ENCODE results near the gene ASF1B. TPM values are rescaled to one million over a fixed set of nuclear protein-coding genes. Genes with fewer than 3 reads are reported as not detected.

Gene ASF1B
- total and polyA plus RNA-seq, 7 donors: 0.20 to 6.0 (median 0.93) TPM; not detected in 1

- intact Hi-C loops (cut with DNase I): no loop called here
- Histone ChIP-seq H3K27ac (no peak overlapping the region), H3K4me3 (no peak overlapping the region)
Observed at GRCh38 chr19:14165990-14166830, 29.8 kb upstream of the ASF1B start.

GRCh38 chr19:14164724-14165493 lies 28.5 kb upstream of the ASF1B start:
- peaks cover 3% of the 10 kb centered on the region for H3K4me1 ChIP-seq
- ATAC-seq (no peak), DNase-seq (no peak)
- H3K36me3 ChIP-seq (ENCODE audit: insufficient read depth in 1 of 2, low read depth in 1 of 2): no peaks in the 10 kb centered on the region
- intact Hi-C loops (cut with DNase I): no loop called here
- H3K9me3 ChIP-seq: no peaks in the 10 kb centered on the region
- H3K27ac ChIP-seq: no peak overlapping the region
- TF ChIP-seq, protein P1, sequence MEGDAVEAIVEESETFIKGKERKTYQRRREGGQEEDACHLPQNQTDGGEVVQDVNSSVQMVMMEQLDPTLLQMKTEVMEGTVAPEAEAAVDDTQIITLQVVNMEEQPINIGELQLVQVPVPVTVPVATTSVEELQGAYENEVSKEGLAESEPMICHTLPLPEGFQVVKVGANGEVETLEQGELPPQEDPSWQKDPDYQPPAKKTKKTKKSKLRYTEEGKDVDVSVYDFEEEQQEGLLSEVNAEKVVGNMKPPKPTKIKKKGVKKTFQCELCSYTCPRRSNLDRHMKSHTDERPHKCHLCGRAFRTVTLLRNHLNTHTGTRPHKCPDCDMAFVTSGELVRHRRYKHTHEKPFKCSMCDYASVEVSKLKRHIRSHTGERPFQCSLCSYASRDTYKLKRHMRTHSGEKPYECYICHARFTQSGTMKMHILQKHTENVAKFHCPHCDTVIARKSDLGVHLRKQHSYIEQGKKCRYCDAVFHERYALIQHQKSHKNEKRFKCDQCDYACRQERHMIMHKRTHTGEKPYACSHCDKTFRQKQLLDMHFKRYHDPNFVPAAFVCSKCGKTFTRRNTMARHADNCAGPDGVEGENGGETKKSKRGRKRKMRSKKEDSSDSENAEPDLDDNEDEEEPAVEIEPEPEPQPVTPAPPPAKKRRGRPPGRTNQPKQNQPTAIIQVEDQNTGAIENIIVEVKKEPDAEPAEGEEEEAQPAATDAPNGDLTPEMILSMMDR (IDR thresholded peaks at IDR 0.05): no peak
- 62 to 76% (median 64%) methylated on average over 12 to 16 of the region's 16 CpGs for WGBS, 3 donors
- peaks cover 0 to 27% (median 4%) of the 10 kb centered on the region in 3 donors for H3K27me3 ChIP-seq (ENCODE audit: insufficient read depth in 3 of 3, low read length in 2 of 3)
- H3K4me3 ChIP-seq: no peak overlapping the region

More at GRCh38 chr19:14165990-14166830, 29.8 kb upstream of the ASF1B start:
- H3K27me3 ChIP-seq (ENCODE audit: insufficient read depth in 3 of 3, low read length in 2 of 3): peaks cover 0 to 27% (median 4%) of the 10 kb centered on the region in 3 donors
- DNase-seq (no peak), ATAC-seq (no peak)
- TF ChIP-seq, protein P1 (IDR thresholded peaks at IDR 0.05): no peak
- WGBS, 3 donors: 40 to 51% (median 41%) methylated on average over 19 to 20 of the region's 20 CpGs
- H3K9me3 ChIP-seq: no peaks in the 10 kb centered on the region
- no peaks in the 10 kb centered on the region for H3K36me3 ChIP-seq (ENCODE audit: insufficient read depth in 1 of 2, low read depth in 1 of 2)
- H3K4me1 ChIP-seq: peaks cover 3% of the 10 kb centered on the region

- 60 to 67% (median 62%) methylated on average over 11 of the region's 11 CpGs for WGBS, 3 donors
- TF ChIP-seq, protein P1 (IDR thresholded peaks at IDR 0.05): no peak
- Histone ChIP-seq H3K4me3 (no peak overlapping the region), H3K27ac (no peak overlapping the region), H3K9me3 (no peaks in the 10 kb centered on the region), H3K4me1 (peaks cover 3% of the 10 kb centered on the region), H3K36me3 (ENCODE audit: insufficient read depth in 1 of 2, low read depth in 1 of 2) (no peaks in the 10 kb centered on the region), H3K27me3 (ENCODE audit: insufficient read depth in 3 of 3, low read length in 2 of 3) (peaks cover 0 to 27% (median 4%) of the 10 kb centered on the region in 3 donors)
- ATAC-seq (no peak), DNase-seq (no peak)
- intact Hi-C loops (cut with DNase I): no loop called here
Observed at GRCh38 chr19:14164082-14164481, 27.7 kb upstream of the ASF1B start.

DNA sequence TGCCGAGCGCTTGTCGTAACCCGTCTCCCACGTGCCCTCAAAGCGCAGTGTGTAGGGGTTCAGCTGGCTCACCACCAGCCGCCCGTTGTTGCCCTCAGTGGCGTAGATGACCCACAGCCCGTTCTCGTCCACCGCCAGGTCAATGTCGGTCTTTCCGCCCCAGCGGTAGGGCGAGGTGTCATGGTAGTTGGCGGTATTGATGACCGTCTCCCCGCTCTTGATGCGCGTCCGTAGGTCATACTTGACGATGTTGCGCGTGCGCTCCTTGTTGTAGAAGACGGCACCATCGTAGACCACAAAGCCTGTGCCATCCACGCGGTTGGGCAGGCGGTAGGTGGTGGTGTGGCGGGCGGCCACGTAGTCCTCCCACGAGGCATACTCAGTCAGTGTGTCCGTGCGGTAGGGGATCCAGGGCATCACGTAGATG lies 26.5 kb upstream of the ASF1B start:
- H3K9me3 ChIP-seq: no peaks in the 10 kb centered on the region
- peaks cover 0 to 2% of the 10 kb centered on the region in 2 donors for H3K36me3 ChIP-seq (ENCODE audit: insufficient read depth in 1 of 2, low read depth in 1 of 2)
- 95 to 97% (median 96%) methylated on average over 32 to 38 of the region's 38 CpGs for WGBS, 3 donors
- DNase-seq (no peak), ATAC-seq (no peak)
- TF ChIP-seq, protein P1 (IDR thresholded peaks at IDR 0.05): no peak
- H3K4me3 ChIP-seq: no peak overlapping the region
- no peak overlapping the region for H3K27ac ChIP-seq
- peaks cover 0 to 27% (median 4%) of the 10 kb centered on the region in 3 donors for H3K27me3 ChIP-seq (ENCODE audit: insufficient read depth in 3 of 3, low read length in 2 of 3)
- peaks cover 3% of the 10 kb centered on the region for H3K4me1 ChIP-seq
- intact Hi-C loops (cut with DNase I): no loop called here
